SJSA1 (cell line): Measurements from ENCODE around the gene CYP1A2. TPM values are rescaled to one million over a fixed set of nuclear protein-coding genes. Genes with fewer than 3 reads are reported as not detected.

Experiments used
- DNase-seq, 2 experiments: peaks; one replicate each; pipeline ENCODE4 v3.0.0-alpha.2; 2015 to 2020; ENCODE audit warnings: low spot score in 2 of 2, low read depth in 1 of 2
- H3K27ac ChIP-seq: fragments of 250-450 bp; sonication (Bioruptor Pico); 2 replicates; pipeline ENCODE4 v1.5.1; 2020; ENCODE audit warnings: mild to moderate bottlenecking, moderate library complexity
- H3K27me3 ChIP-seq: fragments of 250-450 bp; sonication (Bioruptor Pico); replicated peaks from 2 replicates; pipeline ENCODE4 v1.5.1; 2020; ENCODE audit warnings: mild to moderate bottlenecking, moderate library complexity
- H3K36me3 ChIP-seq: fragments of 250-450 bp; sonication (Bioruptor Pico); 2 replicates; pipeline ENCODE4 v1.5.1; 2020; ENCODE audit warnings: mild to moderate bottlenecking
- H3K4me1 ChIP-seq: fragments of 250-450 bp; sonication (Bioruptor Pico); replicated peaks from 2 replicates; pipeline ENCODE4 v1.6.1; 2021; ENCODE audit warnings: mild to moderate bottlenecking
- H3K4me3 ChIP-seq: fragments of 250-450 bp; sonication (Bioruptor Pico); 2 replicates; pipeline ENCODE4 v1.5.1; 2020; ENCODE audit warnings: mild to moderate bottlenecking
- H3K9me3 ChIP-seq: fragments of 250-450 bp; sonication (Bioruptor Pico); replicated peaks from 2 replicates; pipeline ENCODE4 v1.5.1; 2020; ENCODE audit warnings: mild to moderate bottlenecking
- total RNA-seq: library from RNA; depleted of rRNA; stranded (reverse); fragments of >200 nt; shearing (Covaris generic); gene quantifications from 2 replicates; pipeline ENCODE4 v1.2.3, GENCODE V29; 2014

The CYP1A2 gene
- total RNA-seq, 1 experiment from 2014 or later: not detected

DNA sequence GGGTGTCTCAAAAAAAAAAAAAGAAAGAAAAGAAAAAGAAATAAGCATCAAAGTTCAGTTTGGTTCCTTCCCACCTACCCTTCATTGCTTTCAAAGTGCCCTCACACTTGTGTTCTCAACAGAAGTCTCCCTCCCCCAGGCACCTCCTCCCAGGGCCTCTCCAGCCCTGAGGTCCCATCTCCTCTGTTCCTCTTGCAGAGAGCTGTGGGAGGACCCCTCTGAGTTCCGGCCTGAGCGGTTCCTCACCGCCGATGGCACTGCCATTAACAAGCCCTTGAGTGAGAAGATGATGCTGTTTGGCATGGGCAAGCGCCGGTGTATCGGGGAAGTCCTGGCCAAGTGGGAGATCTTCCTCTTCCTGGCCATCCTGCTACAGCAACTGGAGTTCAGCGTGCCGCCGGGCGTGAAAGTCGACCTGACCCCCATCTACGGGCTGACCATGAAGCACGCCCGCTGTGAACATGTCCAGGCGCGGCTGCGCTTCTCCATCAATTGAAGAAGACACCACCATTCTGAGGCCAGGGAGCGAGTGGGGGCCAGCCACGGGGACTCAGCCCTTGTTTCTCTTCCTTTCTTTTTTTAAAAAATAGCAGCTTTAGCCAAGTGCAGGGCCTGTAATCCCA lies 6.1 kb downstream of the CYP1A2 start:
- Histone ChIP-seq H3K27ac (no peak overlapping the region), H3K4me1 (no peaks in the 10 kb centered on the region), H3K4me3 (no peak overlapping the region), H3K36me3 (no peaks in the 10 kb centered on the region), H3K9me3 (no peaks in the 10 kb centered on the region), H3K27me3 (no peaks in the 10 kb centered on the region)
- no peak for DNase-seq

DNA sequence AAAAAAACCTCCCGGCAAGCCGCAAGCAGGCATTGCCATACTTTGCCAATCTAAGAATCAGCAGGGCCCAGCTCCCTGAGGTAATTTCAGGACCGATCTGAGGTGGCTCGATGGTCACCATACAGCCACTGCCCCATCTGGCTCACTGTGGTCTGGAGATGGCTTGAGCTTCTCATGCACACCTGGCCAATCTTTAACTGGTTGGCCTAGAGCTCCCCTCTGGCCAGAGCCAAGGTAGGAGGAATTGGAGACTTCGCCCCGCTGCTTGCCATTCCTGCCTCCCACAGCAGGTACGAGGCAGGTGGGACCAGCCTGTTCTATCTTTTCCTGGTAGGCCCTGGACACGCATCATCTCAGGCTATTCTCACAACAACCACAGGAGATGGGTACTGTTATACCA lies 10.1 kb downstream of the CYP1A2 start:
- H3K27ac ChIP-seq: no peak overlapping the region
- no peaks in the 10 kb centered on the region for H3K27me3 ChIP-seq
- no peak for DNase-seq
- H3K36me3 ChIP-seq: no peaks in the 10 kb centered on the region
- H3K9me3 ChIP-seq: no peaks in the 10 kb centered on the region
- no peak overlapping the region for H3K4me3 ChIP-seq
- H3K4me1 ChIP-seq: no peaks in the 10 kb centered on the region

DNA sequence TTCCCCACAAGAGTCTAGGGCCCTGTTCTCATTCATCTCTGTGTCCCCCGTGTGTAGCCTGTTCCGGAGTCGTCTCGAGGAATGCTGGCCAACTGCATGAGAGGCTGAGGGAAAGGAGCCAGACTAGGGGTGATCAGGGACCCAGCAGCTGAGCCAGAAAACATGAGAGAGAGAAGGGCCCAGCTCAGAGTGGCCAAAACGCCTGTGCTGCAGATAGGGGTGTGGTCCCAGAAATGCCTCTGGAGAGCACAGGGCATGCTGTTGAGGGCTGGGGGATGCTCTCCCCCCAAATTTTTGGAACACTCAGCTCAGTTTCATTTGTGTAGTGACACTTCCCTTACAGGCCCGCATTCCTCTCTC lies 14.1 kb downstream of the CYP1A2 start:
- no peaks in the 10 kb centered on the region for H3K36me3 ChIP-seq
- H3K4me1 ChIP-seq: no peaks in the 10 kb centered on the region
- H3K9me3 ChIP-seq: no peaks in the 10 kb centered on the region
- H3K27me3 ChIP-seq: no peaks in the 10 kb centered on the region
- DNase-seq: no peak
- H3K4me3 ChIP-seq: no peak overlapping the region
- H3K27ac ChIP-seq: no peak overlapping the region

DNA sequence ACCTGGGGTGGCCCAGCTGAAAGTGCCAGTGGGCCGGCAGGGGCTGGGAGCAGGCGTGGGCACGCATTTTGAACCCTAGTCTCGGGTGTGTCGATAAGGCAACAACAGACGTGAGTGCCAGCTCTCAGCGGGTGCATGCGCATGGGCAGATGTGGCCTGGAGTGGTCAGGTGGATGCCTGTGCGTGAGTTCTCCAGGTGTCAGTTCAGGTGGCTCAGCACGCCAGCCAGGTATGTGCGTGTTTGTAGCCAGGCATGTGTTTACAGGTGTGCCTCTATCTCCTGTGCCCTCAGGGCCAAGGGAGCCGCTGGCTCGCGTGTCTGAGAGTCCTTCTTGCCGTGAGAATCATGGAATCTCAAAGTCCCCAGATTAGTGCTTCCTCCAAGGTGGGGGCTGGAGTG lies 14.8 kb downstream of the CYP1A2 start:
- no peak overlapping the region for H3K4me3 ChIP-seq
- DNase-seq: no peak
- H3K9me3 ChIP-seq: no peaks in the 10 kb centered on the region
- no peaks in the 10 kb centered on the region for H3K27me3 ChIP-seq
- no peak overlapping the region for H3K27ac ChIP-seq
- H3K4me1 ChIP-seq: no peaks in the 10 kb centered on the region
- H3K36me3 ChIP-seq: no peaks in the 10 kb centered on the region

DNA sequence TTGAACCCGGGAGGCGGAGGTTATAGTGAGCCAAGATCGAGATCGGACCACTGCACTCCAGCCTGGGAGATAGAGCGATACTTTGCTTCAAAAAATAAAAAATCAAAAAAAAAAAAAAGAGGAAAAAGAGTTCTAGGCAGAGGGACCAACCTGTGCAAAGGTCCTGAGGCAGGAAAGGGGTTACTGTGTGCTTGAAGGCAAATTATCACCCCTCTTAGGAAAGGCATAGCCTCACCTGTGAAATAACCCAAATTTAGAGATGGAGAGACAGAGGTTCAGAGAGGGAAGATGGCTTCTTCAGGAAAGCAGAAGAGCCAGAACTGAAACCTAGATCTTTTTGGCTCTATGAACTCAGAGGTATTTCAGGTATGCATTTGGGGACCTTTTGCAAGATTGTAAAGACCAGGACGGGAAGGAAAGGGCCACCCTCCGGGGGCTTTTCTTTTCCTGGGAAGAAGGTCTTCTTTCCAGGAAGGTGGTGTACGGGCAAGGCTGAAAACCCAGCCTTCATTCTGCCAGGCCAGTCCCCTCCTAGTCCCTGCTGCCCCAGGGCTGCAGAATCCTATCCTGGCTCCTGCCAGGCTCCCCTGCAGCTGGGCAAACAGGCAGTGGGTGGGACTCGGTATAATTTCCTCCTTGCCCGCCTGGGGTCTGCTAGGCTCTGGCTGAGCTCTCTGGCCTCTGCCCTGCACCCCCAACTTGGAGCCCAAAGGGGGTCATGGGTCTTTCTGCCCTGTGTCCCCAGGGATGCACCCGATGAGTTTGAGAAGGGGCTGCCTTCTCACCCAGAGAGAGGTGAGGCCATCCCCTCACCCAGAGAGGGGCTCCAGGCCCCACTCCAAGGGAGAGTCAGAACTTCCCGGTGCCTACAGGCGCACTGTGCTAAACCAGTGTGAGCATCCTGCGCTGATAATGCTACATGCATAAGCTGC lies 18.8 kb downstream of the CYP1A2 start:
- no peak for DNase-seq
- peaks cover 3% of the 10 kb centered on the region; the same call in 1 of the 2 replicates for H3K27me3 ChIP-seq
- H3K27ac ChIP-seq: no peak overlapping the region

DNA sequence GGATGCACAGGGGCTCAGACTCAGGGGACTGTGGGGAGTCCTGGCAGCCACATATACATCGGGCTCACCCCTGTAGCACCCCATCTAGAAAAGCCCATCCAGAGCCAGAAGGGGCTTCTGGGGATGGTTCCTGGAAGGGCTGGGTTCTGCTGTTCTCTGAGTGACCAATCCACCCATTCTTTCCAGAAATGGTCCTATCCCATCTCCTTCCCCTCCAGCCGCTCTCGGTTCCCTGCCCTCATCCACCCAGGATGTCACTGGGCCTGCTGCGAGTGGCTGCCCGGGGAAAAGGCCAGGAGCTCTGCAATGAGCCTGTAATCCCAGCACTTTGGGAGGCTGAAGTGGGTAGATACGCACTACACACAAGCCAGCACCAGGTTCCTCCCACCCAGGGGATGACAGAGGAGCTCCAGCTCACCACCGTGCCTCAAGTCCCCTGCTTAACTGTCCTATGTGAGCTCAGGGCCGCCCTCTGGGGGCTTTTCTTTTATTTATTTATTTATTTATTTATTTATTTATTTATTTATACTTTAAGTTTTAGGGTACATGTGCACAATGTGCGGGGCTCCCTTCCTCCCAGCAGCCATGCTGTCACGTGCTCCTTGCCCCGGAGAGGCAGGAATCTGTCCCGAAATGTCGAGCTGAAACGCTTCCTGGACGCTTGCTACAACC lies 19.6 kb downstream of the CYP1A2 start:
- H3K9me3 ChIP-seq: no peaks in the 10 kb centered on the region
- no peak overlapping the region for H3K4me3 ChIP-seq
- H3K36me3 ChIP-seq: no peaks in the 10 kb centered on the region
- no peak overlapping the region for H3K27ac ChIP-seq
- peaks cover 8% of the 10 kb centered on the region for H3K4me1 ChIP-seq
- peaks cover 3% of the 10 kb centered on the region; the same call in 1 of the 2 replicates for H3K27me3 ChIP-seq
- DNase-seq: no peak

More for the DNA sequence above, 18.8 kb downstream of the CYP1A2 start:
- no peaks in the 10 kb centered on the region for H3K36me3 ChIP-seq
- H3K4me3 ChIP-seq: no peak overlapping the region
- H3K9me3 ChIP-seq: no peaks in the 10 kb centered on the region
- H3K4me1 ChIP-seq: peaks cover 8% of the 10 kb centered on the region

DNA sequence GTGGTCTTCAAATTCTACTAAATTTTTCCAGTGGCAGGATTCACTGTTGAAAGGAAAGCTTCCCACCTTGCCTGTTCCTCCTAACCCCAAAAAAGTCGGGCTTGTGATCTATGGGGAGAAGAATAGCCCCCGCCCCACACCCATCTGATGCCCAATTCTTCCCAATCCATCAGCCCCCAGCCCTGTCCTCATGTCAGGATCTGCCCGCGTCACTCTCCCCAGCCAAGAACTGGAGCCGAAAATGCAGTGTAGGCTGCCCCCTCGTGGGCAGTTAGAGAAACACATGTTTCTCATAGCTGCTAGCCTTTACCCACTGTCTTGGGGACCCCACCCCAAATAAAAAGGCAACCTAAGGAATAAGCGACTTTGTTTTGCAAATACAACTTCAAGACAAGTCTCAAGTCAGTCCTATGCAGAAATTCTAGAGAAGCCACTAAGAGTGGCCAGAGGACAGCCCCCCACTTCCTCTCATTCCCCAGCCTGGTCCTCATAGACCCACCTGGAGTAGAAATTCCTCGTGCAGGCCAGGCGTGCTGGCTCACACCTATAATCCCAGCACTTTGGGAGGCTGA lies 20.2 kb downstream of the CYP1A2 start:
- DNase-seq: peak in 1 of 2 experiments; percentile 60
- Histone ChIP-seq H3K4me3 (no peak overlapping the region), H3K36me3 (no peaks in the 10 kb centered on the region), H3K27ac (no peak overlapping the region), H3K9me3 (no peaks in the 10 kb centered on the region), H3K4me1 (peaks cover 8% of the 10 kb centered on the region), H3K27me3 (peaks cover 3% of the 10 kb centered on the region; the same call in 1 of the 2 replicates)

DNA sequence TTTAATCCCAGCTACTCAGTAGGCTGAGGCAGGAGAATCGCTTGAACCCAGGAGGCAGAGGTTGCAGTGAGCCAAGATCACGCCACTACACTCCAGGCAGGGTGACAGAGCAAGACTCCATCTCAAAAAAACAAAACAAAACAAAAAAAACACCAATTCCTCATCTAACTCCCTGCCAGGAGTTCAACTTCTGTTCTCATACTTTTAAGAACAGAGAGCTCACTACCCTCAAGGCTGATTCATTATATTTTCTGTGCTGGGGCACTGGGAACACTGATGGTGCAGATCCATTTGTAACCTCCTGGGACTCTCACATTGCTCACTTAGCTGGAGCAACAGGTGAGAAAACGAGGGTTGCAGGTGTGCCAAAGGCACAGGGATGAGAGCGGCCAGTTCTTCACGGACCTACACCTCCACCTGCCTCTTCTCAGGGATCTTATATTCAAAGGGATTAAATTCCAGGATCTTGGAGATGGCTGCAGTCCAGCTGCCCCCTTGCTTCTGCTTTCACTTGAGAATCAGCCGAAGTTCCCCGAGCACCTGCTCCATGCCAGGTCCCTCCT lies 20.9 kb downstream of the CYP1A2 start:
- Histone ChIP-seq H3K36me3 (no peaks in the 10 kb centered on the region), H3K4me3 (no peak overlapping the region), H3K9me3 (no peaks in the 10 kb centered on the region), H3K27ac (no peak overlapping the region), H3K27me3 (peaks cover 3% of the 10 kb centered on the region; the same call in 1 of the 2 replicates), H3K4me1 (peaks cover 8% of the 10 kb centered on the region)
- DNase-seq: no peak

DNA sequence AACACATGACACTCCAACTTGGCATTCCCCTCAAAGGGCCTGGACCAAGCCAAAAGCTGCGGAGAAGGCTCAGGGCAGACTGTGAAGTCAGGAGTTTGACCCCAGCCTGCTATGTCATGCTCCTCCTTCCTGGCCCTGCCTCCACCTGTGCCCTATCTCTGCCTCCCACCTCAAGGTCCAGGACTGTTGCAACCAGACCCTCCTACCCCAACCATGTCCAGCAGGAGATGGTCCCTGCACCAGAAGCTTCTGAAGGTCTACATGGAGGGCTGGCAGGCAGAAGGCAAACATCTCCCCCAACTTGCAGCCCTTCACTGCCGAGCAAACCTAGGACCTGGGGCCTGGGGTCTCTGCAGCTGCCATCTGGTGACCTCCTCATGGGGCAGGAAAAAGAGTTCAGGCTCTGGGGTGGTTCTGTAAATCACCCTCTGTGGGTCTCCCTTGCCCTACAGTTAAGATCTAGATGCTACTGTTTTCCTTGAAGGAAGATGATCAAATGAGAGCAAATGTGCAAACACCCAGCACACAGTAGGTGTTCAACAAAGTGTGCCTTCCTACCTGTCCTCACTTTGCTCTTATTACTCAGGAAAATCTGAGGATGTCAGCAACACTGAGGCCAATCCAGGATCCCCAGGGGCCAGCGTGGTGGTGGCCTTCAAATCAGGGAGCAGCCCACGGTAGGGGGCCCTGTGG lies 21.7 kb downstream of the CYP1A2 start:
- H3K9me3 ChIP-seq: no peaks in the 10 kb centered on the region
- DNase-seq: no peak
- H3K27ac ChIP-seq: no peak overlapping the region

DNA sequence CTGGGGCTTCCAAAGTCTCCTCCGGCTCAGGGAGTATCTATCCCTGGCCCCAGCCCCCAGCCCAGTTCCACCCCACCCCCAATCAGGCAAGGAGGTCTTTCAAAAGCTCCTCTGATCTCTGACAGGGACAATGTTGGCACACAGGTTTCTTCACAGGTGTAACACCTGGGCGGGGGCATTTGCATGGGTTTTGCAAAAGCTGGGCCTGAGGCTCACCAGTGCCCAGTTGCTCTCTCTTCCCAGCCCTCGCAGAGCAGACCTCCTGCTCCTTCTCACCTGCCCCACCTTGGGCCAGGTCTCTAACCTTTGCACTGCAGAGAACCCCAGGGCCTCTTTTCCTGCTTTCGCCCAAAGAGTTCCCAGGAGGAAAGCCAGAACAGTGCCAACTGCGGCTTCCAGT lies 24.7 kb downstream of the CYP1A2 start:
- DNase-seq: no peak
- H3K4me3 ChIP-seq: no peak overlapping the region
- peaks cover 8% of the 10 kb centered on the region for H3K4me1 ChIP-seq
- peaks cover 3% of the 10 kb centered on the region; the same call in 1 of the 2 replicates for H3K27me3 ChIP-seq
- no peak overlapping the region for H3K27ac ChIP-seq
- H3K9me3 ChIP-seq: no peaks in the 10 kb centered on the region
- no peaks in the 10 kb centered on the region for H3K36me3 ChIP-seq

More for the DNA sequence above, 21.7 kb downstream of the CYP1A2 start:
- Histone ChIP-seq H3K4me1 (peaks cover 8% of the 10 kb centered on the region), H3K36me3 (no peaks in the 10 kb centered on the region), H3K4me3 (no peak overlapping the region), H3K27me3 (peaks cover 3% of the 10 kb centered on the region; the same call in 1 of the 2 replicates)

DNA sequence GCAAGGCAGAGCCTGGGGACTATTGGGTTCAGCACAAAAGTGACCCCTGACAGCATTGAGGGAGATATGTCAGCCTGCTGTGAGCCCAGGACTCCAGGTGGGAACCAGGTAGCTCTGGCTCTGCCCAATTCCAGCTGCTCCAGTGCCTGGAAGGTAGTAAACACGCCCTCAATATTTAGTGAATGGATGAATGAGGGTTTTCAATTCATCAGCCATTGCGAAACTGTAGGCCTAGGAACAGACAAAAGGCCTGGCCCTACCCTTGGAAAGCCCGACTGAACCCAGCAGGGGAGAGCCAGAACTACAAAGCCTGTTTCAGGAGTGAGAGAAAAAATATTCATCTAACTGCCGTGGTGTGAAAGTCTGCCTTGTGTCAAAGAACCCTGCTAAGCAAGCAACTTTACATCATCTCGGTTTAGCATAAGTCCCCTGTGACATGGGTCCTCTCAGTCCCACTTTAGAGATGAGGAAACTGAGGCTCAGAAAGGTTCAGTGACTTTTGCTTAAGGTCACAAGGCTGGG lies 25.1 kb downstream of the CYP1A2 start:
- no peak overlapping the region for H3K4me3 ChIP-seq
- H3K27me3 ChIP-seq: peaks cover 3% of the 10 kb centered on the region; the same call in 1 of the 2 replicates
- H3K27ac ChIP-seq: no peak overlapping the region
- peaks cover 10% of the 10 kb centered on the region for H3K4me1 ChIP-seq
- H3K36me3 ChIP-seq: no peaks in the 10 kb centered on the region
- no peak for DNase-seq
- no peaks in the 10 kb centered on the region for H3K9me3 ChIP-seq

DNA sequence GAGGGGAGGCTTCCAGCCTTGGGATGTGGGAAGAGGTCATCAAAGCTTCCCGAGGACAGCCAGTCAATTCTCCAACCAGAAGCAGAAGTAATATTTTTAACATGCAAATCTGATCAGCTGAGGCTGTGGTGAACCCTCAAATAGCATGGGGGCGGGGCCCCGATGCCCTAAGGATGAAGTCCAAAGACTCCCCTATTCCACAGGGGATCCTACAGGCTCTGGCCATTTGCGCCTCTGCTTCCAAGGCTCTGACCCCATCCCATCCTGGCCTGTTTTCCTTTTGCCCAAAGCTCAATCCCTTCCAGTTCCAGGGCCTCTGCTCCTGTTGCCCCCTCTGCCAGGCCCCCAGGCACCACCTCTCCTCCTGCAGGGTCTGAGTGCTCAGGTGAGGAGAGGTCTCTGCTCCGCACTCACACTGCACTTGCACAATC lies 26.5 kb downstream of the CYP1A2 start:
- no peak overlapping the region for H3K27ac ChIP-seq

More for the DNA sequence above, 26.5 kb downstream of the CYP1A2 start:
- Histone ChIP-seq H3K4me1 (peaks cover 14% of the 10 kb centered on the region), H3K36me3 (no peaks in the 10 kb centered on the region), H3K27me3 (peaks cover 3% of the 10 kb centered on the region; the same call in 1 of the 2 replicates), H3K9me3 (no peaks in the 10 kb centered on the region), H3K4me3 (no peak overlapping the region)
- DNase-seq: no peak
